ENCODE data around the gene HYAL1. TPM values are rescaled to one million over a fixed set of nuclear protein-coding genes. Genes with fewer than 3 reads are reported as not detected.

HYAL1 gene, protein sequence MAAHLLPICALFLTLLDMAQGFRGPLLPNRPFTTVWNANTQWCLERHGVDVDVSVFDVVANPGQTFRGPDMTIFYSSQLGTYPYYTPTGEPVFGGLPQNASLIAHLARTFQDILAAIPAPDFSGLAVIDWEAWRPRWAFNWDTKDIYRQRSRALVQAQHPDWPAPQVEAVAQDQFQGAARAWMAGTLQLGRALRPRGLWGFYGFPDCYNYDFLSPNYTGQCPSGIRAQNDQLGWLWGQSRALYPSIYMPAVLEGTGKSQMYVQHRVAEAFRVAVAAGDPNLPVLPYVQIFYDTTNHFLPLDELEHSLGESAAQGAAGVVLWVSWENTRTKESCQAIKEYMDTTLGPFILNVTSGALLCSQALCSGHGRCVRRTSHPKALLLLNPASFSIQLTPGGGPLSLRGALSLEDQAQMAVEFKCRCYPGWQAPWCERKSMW
- total RNA-seq, result 1 to 10 TPM; 5.8 to 6.1 TPM

DNA sequence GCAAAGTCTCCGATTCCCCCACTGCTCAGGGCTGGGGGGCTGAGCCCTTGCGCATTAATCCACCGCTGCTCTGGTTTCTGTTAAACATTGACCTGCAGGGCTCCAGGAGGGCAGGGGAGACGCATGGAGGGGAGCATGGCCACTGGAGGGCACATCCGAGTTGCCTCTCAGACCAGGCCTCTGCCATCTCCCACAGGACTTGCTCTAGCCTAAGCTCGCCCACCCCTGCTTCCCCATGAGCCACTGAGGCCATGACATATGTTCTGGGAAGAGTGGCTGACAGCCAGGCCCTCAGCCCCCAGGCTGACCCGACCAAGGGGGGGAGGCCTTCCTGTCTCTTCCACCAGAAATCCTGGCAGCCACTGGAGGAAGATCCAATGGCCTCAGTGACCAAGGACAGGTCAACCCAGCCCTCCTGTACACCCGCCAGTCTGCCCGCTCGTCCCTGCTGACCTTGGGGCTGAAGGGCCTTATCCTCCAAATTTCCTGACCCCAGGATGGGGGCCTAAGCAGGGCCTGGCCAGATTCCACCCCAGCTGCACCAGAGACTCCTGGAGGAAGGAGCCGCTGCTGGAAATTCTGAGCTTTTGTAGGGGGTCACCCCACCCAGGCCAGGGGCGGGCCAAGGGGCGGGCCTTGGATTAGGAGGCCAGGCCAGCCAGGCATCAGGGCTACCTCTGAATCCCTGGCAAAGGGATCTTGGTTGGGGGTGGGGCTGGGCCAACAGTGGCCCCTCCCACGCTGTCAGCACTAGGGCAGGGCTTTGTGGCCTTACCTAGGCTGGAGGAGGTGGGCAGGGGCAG is at the start of gene HYAL1:
TSS of gene HYAL1 (minus strand) at position 562 of the 803 bp plus-strand sequence. CDS start 618 bp downstream, outside the sequence.
- TF ChIP-seq, protein P1, sequence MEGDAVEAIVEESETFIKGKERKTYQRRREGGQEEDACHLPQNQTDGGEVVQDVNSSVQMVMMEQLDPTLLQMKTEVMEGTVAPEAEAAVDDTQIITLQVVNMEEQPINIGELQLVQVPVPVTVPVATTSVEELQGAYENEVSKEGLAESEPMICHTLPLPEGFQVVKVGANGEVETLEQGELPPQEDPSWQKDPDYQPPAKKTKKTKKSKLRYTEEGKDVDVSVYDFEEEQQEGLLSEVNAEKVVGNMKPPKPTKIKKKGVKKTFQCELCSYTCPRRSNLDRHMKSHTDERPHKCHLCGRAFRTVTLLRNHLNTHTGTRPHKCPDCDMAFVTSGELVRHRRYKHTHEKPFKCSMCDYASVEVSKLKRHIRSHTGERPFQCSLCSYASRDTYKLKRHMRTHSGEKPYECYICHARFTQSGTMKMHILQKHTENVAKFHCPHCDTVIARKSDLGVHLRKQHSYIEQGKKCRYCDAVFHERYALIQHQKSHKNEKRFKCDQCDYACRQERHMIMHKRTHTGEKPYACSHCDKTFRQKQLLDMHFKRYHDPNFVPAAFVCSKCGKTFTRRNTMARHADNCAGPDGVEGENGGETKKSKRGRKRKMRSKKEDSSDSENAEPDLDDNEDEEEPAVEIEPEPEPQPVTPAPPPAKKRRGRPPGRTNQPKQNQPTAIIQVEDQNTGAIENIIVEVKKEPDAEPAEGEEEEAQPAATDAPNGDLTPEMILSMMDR (IDR thresholded peaks at IDR 0.05), result no peak
- Histone ChIP-seq H3K9me3 (no peaks in the 10 kb centered on the region), H3K4me3 (no peak within 1 kb of the TSS), H3K4me1 (ENCODE audit: control insufficient read depth in 1 of 2, low read depth in 2 of 2) (peaks cover 14 to 18% of the 10 kb centered on the region in 2 donors), H3K27ac (no peak within 1 kb of the TSS), H3K27me3 (replicated peaks; ENCODE audit: insufficient read depth) (no peaks in the 10 kb centered on the region), H3K36me3 (no peaks in the 10 kb centered on the region)
- no peak for DNase-seq (ENCODE audit: low spot score)
- no peak for ATAC-seq (ENCODE audit: insufficient number of reproducible peaks, low FRiP score, low read depth)

DNA sequence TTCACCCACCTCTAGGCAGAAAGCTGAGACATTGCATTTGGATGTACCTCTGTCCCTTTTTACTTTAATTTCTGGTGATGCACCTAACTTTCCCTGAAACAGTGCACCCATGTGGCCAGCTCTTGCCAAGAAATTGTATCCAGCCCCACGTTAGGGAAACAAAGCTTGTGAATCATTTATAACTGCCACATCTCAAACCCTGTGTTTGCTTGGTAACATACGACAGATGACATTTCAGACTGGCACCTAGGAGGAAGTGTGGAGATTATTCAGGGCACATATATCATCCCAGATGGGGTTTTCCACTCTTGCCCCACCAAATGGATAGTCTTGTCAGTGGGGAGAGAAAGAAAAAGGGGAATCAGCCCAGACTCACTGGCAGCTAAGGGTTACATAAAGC is 49.4 kb upstream of the HYAL1 start:
- no peak for DNase-seq (ENCODE audit: low spot score)
- Histone ChIP-seq H3K36me3 (peaks cover 43% of the 10 kb centered on the region), H3K27me3 (replicated peaks; ENCODE audit: insufficient read depth) (no peaks in the 10 kb centered on the region), H3K4me1 (ENCODE audit: control insufficient read depth in 1 of 2, low read depth in 2 of 2) (peaks cover 36 to 62% of the 10 kb centered on the region in 2 donors), H3K4me3 (no peak overlapping the region), H3K27ac (no peak overlapping the region), H3K9me3 (no peaks in the 10 kb centered on the region)
- TF ChIP-seq, protein P1 (IDR thresholded peaks at IDR 0.05), result no peak
- ATAC-seq (ENCODE audit: insufficient number of reproducible peaks, low FRiP score, low read depth), result no peak

DNA sequence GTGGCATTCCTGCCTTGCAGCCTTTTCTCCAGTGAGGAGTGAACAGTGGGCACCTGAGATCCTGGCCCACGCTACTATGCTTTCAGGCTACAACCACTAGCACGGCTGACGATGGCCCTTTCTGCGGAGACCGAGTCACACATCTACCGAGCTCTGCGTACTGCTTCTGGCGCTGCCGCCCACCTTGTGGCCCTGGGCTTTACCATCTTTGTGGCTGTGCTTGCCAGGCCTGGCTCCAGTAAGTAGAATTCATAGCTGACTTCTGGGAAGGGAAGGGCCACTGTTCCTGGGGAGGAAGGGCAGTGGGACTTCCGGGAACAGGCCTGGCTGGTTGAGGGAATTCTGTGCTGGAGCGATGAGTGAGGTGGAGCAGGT is 47.9 kb upstream of the HYAL1 start:
- Histone ChIP-seq H3K4me3 (peak overlapping the region; percentile 79), H3K27ac (peak overlapping the region; percentile 83 to 91), H3K9me3 (no peaks in the 10 kb centered on the region), H3K27me3 (replicated peaks; ENCODE audit: insufficient read depth) (no peaks in the 10 kb centered on the region), H3K4me1 (ENCODE audit: control insufficient read depth in 1 of 2, low read depth in 2 of 2) (peaks cover 21 to 47% of the 10 kb centered on the region in 2 donors), H3K36me3 (peaks cover 40% of the 10 kb centered on the region)
- ATAC-seq (ENCODE audit: insufficient number of reproducible peaks, low FRiP score, low read depth), result no peak
- TF ChIP-seq, protein P1 (IDR thresholded peaks at IDR 0.05), result no peak
- no peak for DNase-seq (ENCODE audit: low spot score)

DNA sequence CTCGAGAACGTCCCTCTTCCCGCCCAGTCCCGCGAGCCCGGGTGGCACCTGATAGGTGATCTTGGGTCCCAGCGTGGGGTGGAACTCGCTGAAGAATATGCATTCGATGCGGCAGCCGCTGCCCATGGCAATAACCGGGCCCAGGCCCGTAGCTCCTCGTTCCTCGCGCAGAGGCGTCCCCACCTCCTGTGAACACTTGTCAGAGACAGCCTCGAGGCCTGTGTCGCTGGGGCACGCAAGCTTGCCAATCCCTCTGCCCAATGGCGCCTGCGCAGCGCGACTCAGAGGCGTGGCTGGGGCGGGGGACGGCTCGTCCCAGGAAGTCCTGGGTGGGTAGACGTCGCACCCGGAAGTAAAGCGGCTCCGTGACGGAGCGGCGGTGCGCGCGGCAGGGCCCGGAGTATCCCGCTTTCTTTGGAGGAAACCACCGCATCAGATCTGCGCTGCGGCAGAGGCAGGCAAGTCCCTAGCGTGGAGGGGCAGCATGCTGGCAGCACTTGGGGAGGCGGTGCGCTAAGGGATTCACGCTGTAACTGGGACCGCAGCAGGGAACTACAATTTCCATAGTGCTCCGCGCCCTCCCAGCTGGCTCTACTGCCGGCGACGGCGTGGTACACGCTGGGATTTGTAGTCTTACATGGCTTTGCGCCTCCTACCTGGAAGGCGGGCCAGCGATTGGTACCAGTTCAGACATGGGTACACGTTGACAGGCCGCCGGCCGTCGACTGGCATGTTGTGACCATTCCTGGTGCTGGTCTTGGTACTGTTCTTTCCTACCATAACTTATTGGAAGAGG is 47.4 kb upstream of the HYAL1 start, which contains the start of the genes CYB561D2 and NPRL2:
TSS of gene CYB561D2 (plus strand) at position 336 of the 796 bp plus-strand sequence. CDS start 572 bp downstream, outside the sequence.
TSS of gene NPRL2 (minus strand) at position 249 of the 796 bp plus-strand sequence. CDS start at position 126, 123 bp downstream.
- Histone ChIP-seq H3K36me3 (peaks cover 37% of the 10 kb centered on the region), H3K27me3 (replicated peaks; ENCODE audit: insufficient read depth) (no peaks in the 10 kb centered on the region), H3K27ac (peak within 1 kb of the TSS; percentile 83 to 91), H3K4me3 (peak within 1 kb of the TSS; percentile 79), H3K4me1 (ENCODE audit: control insufficient read depth in 1 of 2, low read depth in 2 of 2) (peaks cover 15 to 46% of the 10 kb centered on the region in 2 donors), H3K9me3 (no peaks in the 10 kb centered on the region)
- DNase-seq (ENCODE audit: low spot score) (peak; percentile 87), ATAC-seq (ENCODE audit: insufficient number of reproducible peaks, low FRiP score, low read depth) (peak; percentile 77)
- TF ChIP-seq, protein P1 (IDR thresholded peaks at IDR 0.05), result no peak

All from thoracic aorta (tissue), 2 donors.